Neural progenitor cell (in vitro differentiated cells): ENCODE results near the gene MAPK7. TPM values are rescaled to one million over a fixed set of nuclear protein-coding genes. Genes with fewer than 3 reads are reported as not detected.
A peak's percentile ranks its signal among the peaks of the same experiment; 100 is the strongest.

Source experiments
- DNase-seq: peaks from one replicate; pipeline ENCODE4 v3.0.0-alpha.2; 2016; ENCODE audit warnings: low spot score
- H2AFZ ChIP-seq: fragments of 200-600 bp; sonication (generic); replicated peaks from 2 replicates; pipeline ENCODE4 v1.6.1; 2016; ENCODE audit warnings: antibody characterized with exemption
- H3F3A ChIP-seq: fragments of 200-600 bp; sonication (generic); 2 replicates; pipeline ENCODE4 v1.6.1; 2016; ENCODE audit warnings: antibody characterized with exemption, low read depth
- H3K27ac ChIP-seq: fragments of 200-600 bp; sonication (generic); 2 replicates; pipeline ENCODE4 v1.5.1; 2016; ENCODE audit warnings: mild to moderate bottlenecking
- H3K27me3 ChIP-seq: fragments of 200-600 bp; sonication (generic); 2 replicates; pipeline ENCODE4 v1.6.1; 2016; ENCODE audit warnings: mild to moderate bottlenecking, moderate library complexity
- H3K36me3 ChIP-seq: fragments of 200-600 bp; sonication (generic); 2 replicates; pipeline ENCODE4 v1.5.1; 2016
- H3K4me1 ChIP-seq: fragments of 200-600 bp; sonication (generic); 2 replicates; pipeline ENCODE4 v1.6.1; 2016; ENCODE audit warnings: mixed run types
- H3K4me2 ChIP-seq: fragments of 200-600 bp; sonication (generic); 2 replicates; pipeline ENCODE4 v1.6.1; 2016
- H3K4me3 ChIP-seq: fragments of 200-600 bp; sonication (generic); 2 replicates; pipeline ENCODE4 v1.5.1; 2016
- H3K79me2 ChIP-seq: fragments of 200-600 bp; sonication (generic); 2 replicates; pipeline ENCODE4 v1.6.1; 2016; ENCODE audit warnings: low read depth
- H3K9ac ChIP-seq: fragments of 200-600 bp; sonication (generic); 2 replicates; pipeline ENCODE4 v1.6.1; 2016
- H3K9me3 ChIP-seq: fragments of 200-600 bp; sonication (generic); 2 replicates; pipeline ENCODE4 v1.5.1; 2016; ENCODE audit warnings: low read depth
- H4K20me1 ChIP-seq: fragments of 200-600 bp; sonication (generic); 2 replicates; pipeline ENCODE4 v1.6.1; 2016; ENCODE audit warnings: low read depth
- H3K27ac Mint-ChIP-seq: 3 replicates; pipeline ENCODE4 v1.8.0; 2021; ENCODE audit warnings: mixed read lengths
- H3K27me3 Mint-ChIP-seq: 2 replicates; pipeline ENCODE4 v1.8.0; 2022; ENCODE audit warnings: low read depth, mild to moderate bottlenecking, inconsistent platforms, moderate library complexity, mixed read lengths; ENCODE audit not compliant: insufficient read depth
- H3K36me3 Mint-ChIP-seq: 3 replicates; pipeline ENCODE4 v1.8.0; 2021; ENCODE audit warnings: mixed read lengths
- H3K4me1 Mint-ChIP-seq: 3 replicates; pipeline ENCODE4 v1.8.0; 2021; ENCODE audit warnings: mixed read lengths
- H3K4me3 Mint-ChIP-seq: 3 replicates; pipeline ENCODE4 v1.8.0; 2021; ENCODE audit warnings: mild to moderate bottlenecking, moderate library complexity, mixed read lengths
- H3K9me3 Mint-ChIP-seq: 3 replicates; pipeline ENCODE4 v1.8.0; 2020; ENCODE audit warnings: mixed read lengths
- CTCF ChIP-seq: fragments of 200-600 bp; sonication (generic); IDR thresholded peaks from 2 replicates; pipeline ENCODE4 v1.5.1; 2017; ENCODE audit warnings: antibody characterized with exemption, mild to moderate bottlenecking
- EZH2 ChIP-seq: fragments of 200-600 bp; sonication (generic); IDR thresholded peaks from 2 replicates; pipeline ENCODE4 v1.6.1; 2017; ENCODE audit warnings: antibody characterized with exemption, mild to moderate bottlenecking, moderate library complexity
- EZH2phosphoT487 ChIP-seq: fragments of 200-600 bp; sonication (generic); IDR thresholded peaks from 2 replicates; pipeline ENCODE4 v1.6.1; 2017; ENCODE audit warnings: antibody characterized with exemption
- total RNA-seq: library from RNA; depleted of rRNA; stranded (reverse); fragments of >200 nt; gene quantifications from 2 replicates; pipeline ENCODE4 v1.2.3, GENCODE V29; 2015; ENCODE audit warnings: low replicate concordance

The MAPK7 gene
- total RNA-seq, 1 donor from 2014 or later = 12.2 TPM

GRCh38 chr17:19334331-19334730, 44.0 kb upstream of the MAPK7 start:
- H2AFZ ChIP-seq = no peak overlapping the region
- H3K4me3 ChIP-seq = no peak overlapping the region
- peaks cover 3% of the 10 kb centered on the region for H3F3A ChIP-seq
- Mint-ChIP-seq H3K4me1 (peaks cover 48% of the 10 kb centered on the region), H3K36me3 (peaks cover 7% of the 10 kb centered on the region), H3K27me3 (peaks cover 8% of the 10 kb centered on the region), H3K4me3 (no peak overlapping the region), H3K27ac (no peak overlapping the region), H3K9me3 (peaks cover 2% of the 10 kb centered on the region)
- no peak overlapping the region for H3K9ac ChIP-seq
- no peak overlapping the region for H3K27ac ChIP-seq
- no peak for DNase-seq
- no peak for TF ChIP-seq EZH2
- TF ChIP-seq CTCF = no peak
- no peak for TF ChIP-seq EZH2phosphoT487
- no peaks in the 10 kb centered on the region for H3K79me2 ChIP-seq
- no peaks in the 10 kb centered on the region for H3K27me3 ChIP-seq
- no peak overlapping the region for H3K4me2 ChIP-seq
- no peaks in the 10 kb centered on the region for H3K9me3 ChIP-seq
- no peaks in the 10 kb centered on the region for H3K36me3 ChIP-seq
- no peaks in the 10 kb centered on the region for H3K4me1 ChIP-seq
- peaks cover 2% of the 10 kb centered on the region for H4K20me1 ChIP-seq

- TF ChIP-seq EZH2phosphoT487 = no peak
- no peak for TF ChIP-seq EZH2
- TF ChIP-seq CTCF = no peak
- Mint-ChIP-seq H3K9me3 (peaks cover 2% of the 10 kb centered on the region), H3K4me1 (peaks cover 33% of the 10 kb centered on the region), H3K4me3 (no peak overlapping the region), H3K27me3 (no peaks in the 10 kb centered on the region), H3K27ac (no peak overlapping the region), H3K36me3 (peaks cover 7% of the 10 kb centered on the region)
- Histone ChIP-seq H2AFZ (no peak overlapping the region), H3K79me2 (no peaks in the 10 kb centered on the region), H3K9ac (no peak overlapping the region), H3K27ac (no peak overlapping the region), H3K4me2 (no peak overlapping the region), H3K4me3 (no peak overlapping the region), H3K36me3 (no peaks in the 10 kb centered on the region), H4K20me1 (peaks cover 2% of the 10 kb centered on the region), H3F3A (peaks cover 3% of the 10 kb centered on the region), H3K27me3 (no peaks in the 10 kb centered on the region), H3K4me1 (no peaks in the 10 kb centered on the region), H3K9me3 (no peaks in the 10 kb centered on the region)
- no peak for DNase-seq
Observed at GRCh38 chr17:19335951-19336631, 42.2 kb upstream of the MAPK7 start.

GRCh38 chr17:19336938-19337711, 41.2 kb upstream of the MAPK7 start:
- Histone ChIP-seq H3K4me3 (no peak overlapping the region), H3K36me3 (no peaks in the 10 kb centered on the region), H3K9ac (no peak overlapping the region), H3K27ac (no peak overlapping the region), H3F3A (peaks cover 7% of the 10 kb centered on the region), H3K9me3 (no peaks in the 10 kb centered on the region), H3K4me2 (no peak overlapping the region), H3K27me3 (no peaks in the 10 kb centered on the region), H3K4me1 (peaks cover 6% of the 10 kb centered on the region), H4K20me1 (peaks cover 2% of the 10 kb centered on the region), H3K79me2 (no peaks in the 10 kb centered on the region), H2AFZ (no peak overlapping the region)
- Mint-ChIP-seq H3K36me3 (peaks cover 9% of the 10 kb centered on the region), H3K27me3 (peaks cover 2% of the 10 kb centered on the region), H3K4me3 (peak overlapping the region; percentile 69), H3K4me1 (peaks cover 33% of the 10 kb centered on the region), H3K27ac (peak overlapping the region; percentile 93), H3K9me3 (peaks cover 2% of the 10 kb centered on the region)
- TF ChIP-seq CTCF = peak; percentile 27
- no peak for TF ChIP-seq EZH2phosphoT487
- DNase-seq = peak; percentile 47
